ENCODE results near the gene NACC2.
A peak's percentile ranks its signal among the peaks of the same experiment; 100 is the strongest.

NACC2 gene

GRCh38 chr9:135990468-135991429, 104.3 kb downstream of the NACC2 start:
- no peak for TF ChIP-seq CTCF (IDR thresholded peaks at IDR 0.05; ENCODE audit: borderline replicate concordance, control extremely low read depth, extremely low read depth, insufficient read depth, missing control alignments)
- DNase-seq (ENCODE audit: low spot score) = peak; percentile 78
- in situ Hi-C loops (cut with MboI; ENCODE audit: low sequenced_read_pairs, unreplicated experiment) = no loop called here

GRCh38 chr9:135989722-135990467, 105.2 kb downstream of the NACC2 start:
- in situ Hi-C loops (cut with MboI; ENCODE audit: low sequenced_read_pairs, unreplicated experiment) = no loop called here
- DNase-seq (ENCODE audit: low spot score) = no peak
- TF ChIP-seq CTCF (IDR thresholded peaks at IDR 0.05; ENCODE audit: borderline replicate concordance, control extremely low read depth, extremely low read depth, insufficient read depth, missing control alignments) = no peak

GRCh38 chr9:135989157-135989556, 105.9 kb downstream of the NACC2 start:
- in situ Hi-C loops (cut with MboI; ENCODE audit: low sequenced_read_pairs, unreplicated experiment) = no loop called here
- TF ChIP-seq CTCF (IDR thresholded peaks at IDR 0.05; ENCODE audit: borderline replicate concordance, control extremely low read depth, extremely low read depth, insufficient read depth, missing control alignments) = no peak
- no peak for DNase-seq (ENCODE audit: low spot score)

GRCh38 chr9:135988493-135988892, 106.6 kb downstream of the NACC2 start:
- no peak for TF ChIP-seq CTCF (IDR thresholded peaks at IDR 0.05; ENCODE audit: borderline replicate concordance, control extremely low read depth, extremely low read depth, insufficient read depth, missing control alignments)
- in situ Hi-C loops (cut with MboI; ENCODE audit: low sequenced_read_pairs, unreplicated experiment) = no loop called here
- no peak for DNase-seq (ENCODE audit: low spot score)

GRCh38 chr9:135987838-135988404, 107.2 kb downstream of the NACC2 start:
- no peak for DNase-seq (ENCODE audit: low spot score)
- TF ChIP-seq CTCF (IDR thresholded peaks at IDR 0.05; ENCODE audit: borderline replicate concordance, control extremely low read depth, extremely low read depth, insufficient read depth, missing control alignments) = no peak
- in situ Hi-C loops (cut with MboI; ENCODE audit: low sequenced_read_pairs, unreplicated experiment) = no loop called here

GRCh38 chr9:135986605-135987004, 108.5 kb downstream of the NACC2 start:
- in situ Hi-C loops (cut with MboI; ENCODE audit: low sequenced_read_pairs, unreplicated experiment) = no loop called here
- TF ChIP-seq CTCF (IDR thresholded peaks at IDR 0.05; ENCODE audit: borderline replicate concordance, control extremely low read depth, extremely low read depth, insufficient read depth, missing control alignments) = no peak
- DNase-seq (ENCODE audit: low spot score) = no peak
